NCI-H2227 treated with DMSO at 0.1 percent for 48 hours (cell line): Measurements from ENCODE around the gene RABL6.
A peak's percentile ranks its signal among the peaks of the same experiment; 100 is the strongest.
"Not testable (repeated sequence)": the region's sequence is repeated elsewhere in the genome, so short reads cannot be mapped to it uniquely, and the experiment has no call there.

Experiments
- DNase-seq: peaks from one replicate; lab custom pipeline; 2025; lab: John Stamatoyannopoulos, UW

The RABL6 gene

DNA sequence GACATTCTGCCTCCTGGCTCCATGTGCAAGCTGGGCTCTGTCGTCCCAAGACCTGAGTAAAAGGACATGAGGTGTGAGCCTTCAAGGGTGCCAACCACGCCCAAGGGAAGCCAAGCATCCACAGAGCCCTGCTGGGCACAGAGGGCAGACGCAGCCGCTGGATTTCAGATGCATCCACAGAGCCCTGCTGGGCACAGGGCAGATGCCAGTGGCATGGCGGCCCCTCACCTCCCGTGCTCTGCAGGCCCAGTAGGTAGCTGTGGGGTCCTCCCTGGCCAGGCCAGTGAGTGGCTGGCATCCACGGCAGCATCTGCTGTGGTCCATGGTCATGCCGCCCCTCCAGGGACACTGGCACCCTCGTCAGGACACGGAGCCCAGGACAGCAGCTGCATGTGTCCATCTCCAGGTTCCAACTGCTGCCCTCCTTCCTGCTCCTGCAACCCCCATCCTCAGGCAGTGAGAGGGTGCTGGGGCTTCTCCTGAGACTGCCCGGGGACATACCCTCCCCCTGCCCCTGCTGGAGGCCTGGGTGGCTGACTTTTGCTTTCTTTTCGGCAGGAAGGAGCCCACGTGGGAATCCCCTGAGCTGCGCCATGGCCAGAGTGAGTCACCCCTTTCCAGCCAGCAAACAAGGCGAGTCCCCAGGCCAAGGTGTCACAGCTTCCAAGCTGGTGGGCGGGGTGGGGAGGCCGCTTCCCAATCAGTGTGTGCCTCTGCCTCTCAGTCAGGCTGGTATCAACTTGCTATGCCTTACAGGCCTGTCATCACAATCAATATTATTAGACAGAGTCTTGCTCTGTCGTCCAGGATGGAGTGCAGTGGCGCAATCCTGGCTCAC, 74.6 kb downstream of the RABL6 start:
- no peak for DNase-seq

- not testable (repeated sequence) for DNase-seq
Observed at GRCh38 chr9:136882947-136883283, 75.2 kb downstream of the RABL6 start.

DNA sequence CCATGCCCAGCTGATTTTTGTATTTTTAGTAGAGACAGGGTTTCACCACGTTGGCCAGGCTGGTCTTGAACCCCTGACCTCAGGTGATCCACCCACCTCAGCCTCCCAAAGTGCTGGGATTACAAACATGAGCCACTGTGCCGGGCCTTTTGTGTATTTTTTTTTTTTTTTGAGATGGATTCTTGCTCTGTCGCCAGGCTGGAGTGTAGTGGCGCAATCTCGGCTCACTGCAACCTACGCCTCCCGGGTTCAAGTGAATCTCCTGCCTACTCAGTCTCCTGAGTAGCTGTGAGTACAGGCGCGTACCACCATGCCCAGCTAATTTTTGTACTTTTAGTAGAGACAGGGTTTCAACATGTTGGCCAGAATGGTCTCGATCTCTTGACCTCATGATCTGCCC, 75.9 kb downstream of the RABL6 start:
- DNase-seq: not testable (repeated sequence)

DNA sequence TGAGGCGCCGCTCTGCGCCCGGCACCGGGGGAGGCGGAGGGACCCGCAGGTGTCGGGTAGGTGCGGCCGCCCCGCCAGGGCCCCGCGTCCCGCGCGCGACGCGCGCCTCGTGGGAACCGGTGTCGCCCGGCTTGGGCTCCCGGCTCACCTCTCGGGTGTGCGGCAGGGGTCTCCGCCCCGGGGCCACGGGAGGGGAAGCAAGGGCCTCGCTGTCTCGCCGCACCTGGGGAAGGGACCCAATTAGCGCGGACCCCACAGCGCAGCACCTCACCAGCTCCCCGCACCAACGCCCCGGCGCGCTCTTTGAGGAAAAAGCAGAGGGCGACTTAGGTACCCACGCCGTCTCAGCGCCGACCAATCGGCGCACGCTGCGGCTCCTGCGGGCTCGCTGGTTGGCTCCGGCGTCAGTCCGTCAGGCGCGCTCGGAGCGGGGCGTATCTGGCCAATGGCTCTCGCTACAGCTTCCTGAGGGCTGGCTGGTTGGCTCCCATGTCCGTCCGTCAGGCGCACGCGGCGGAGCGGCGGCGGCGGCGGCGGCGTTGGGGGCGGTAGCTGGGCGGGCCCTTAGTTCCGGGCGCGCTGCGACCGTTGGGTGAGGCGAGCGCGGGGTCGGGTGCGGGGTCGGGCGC, 78.3 kb downstream of the RABL6 start, which contains the start of gene TRAF2:
Gene TRAF2, plus strand, starts transcription at position 567 of the 629 bp plus-strand sequence. CDS start 12,225 bp downstream, outside the sequence.
- peak; percentile 89 for DNase-seq

GRCh38 chr9:136886610-136887597, 79.2 kb downstream of the RABL6 start:
- no peak for DNase-seq

DNA sequence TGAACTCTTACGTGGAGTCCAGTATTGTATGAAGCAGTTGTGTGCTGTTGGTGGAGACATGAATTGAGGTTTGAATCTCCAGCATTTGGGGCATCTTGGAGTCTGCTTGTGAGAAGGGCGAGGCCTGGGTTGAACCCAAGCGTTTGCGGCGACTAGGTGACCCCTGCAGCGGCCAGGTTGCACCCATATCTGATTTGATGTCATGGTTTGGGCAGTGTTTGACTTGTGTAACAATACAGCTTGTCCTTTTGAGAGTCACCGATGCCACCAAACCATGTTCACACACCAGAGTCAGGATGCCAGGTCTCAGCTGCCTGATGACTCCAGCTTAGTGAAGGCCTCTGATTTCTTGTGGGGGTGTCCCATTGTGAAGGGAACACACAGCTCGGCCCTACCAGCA, 80.7 kb downstream of the RABL6 start:
- no peak for DNase-seq

- no peak for DNase-seq
Observed at GRCh38 chr9:136889858-136890257, 82.1 kb downstream of the RABL6 start.

- DNase-seq: no peak
Observed at GRCh38 chr9:136890661-136891060, 82.9 kb downstream of the RABL6 start.
